HG03280 (cell line): ENCODE measurements around the gene TNS4.

Experiments used
- ATAC-seq: cut with Tn5 transposase; IDR thresholded peaks from one replicate; pipeline ENCODE4 v1.9.1; 2021; ENCODE audit warnings: mild to moderate bottlenecking, moderate library complexity; ENCODE audit not compliant: unreplicated experiment

Gene TNS4

DNA sequence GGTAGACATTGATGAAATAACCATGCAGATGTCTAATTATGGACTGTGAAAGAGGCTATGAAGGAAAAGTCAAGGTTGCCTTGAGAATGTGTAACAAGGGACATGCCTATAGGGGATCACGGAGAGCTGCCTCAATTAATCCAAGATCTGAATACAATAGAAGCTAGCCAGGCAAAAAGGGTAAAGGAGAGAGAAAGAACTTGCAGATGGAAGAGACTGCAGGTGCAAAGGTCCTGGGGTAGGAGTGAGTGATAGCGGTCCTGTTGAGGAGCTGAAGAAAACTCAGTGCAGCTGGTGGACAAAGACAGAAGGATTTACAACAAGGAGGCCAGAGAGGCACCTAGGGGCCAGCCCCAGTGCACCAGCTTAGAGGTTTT lies 15.9 kb upstream of the TNS4 start:
- ATAC-seq = no peak

DNA sequence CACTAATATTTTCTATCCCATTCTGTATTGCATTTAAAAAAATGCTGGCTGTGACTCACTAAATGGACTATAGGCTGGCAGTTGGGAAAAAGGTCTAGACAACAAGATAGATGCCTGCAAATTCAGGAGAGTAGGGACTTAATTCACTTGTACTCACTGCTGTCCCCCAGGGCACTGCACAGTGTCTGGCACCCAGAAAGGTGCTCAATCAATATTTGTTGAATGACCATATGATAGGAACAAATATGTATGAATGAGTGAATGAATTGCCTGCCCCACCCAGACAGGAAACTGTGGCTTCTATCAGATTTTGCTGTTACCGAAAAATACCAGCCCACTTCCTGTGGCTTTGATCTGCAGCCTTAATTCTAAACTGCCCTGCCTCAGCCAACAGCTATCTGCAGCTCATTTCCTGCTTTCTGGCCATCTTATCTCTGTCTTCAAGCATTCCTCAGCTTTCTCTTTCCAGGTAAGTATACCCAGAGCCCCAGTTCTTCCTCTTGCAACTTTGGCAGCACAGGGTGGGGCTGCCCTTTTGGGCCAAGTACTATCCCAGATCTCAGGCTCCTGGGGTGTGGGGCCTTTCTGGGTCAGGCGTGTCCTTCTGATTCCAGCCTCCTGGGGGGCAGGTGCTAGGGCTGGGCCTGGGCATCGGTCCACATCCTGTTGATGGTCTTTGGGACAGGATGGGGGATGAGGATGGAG lies 15.3 kb upstream of the TNS4 start:
- ATAC-seq = no peak

DNA sequence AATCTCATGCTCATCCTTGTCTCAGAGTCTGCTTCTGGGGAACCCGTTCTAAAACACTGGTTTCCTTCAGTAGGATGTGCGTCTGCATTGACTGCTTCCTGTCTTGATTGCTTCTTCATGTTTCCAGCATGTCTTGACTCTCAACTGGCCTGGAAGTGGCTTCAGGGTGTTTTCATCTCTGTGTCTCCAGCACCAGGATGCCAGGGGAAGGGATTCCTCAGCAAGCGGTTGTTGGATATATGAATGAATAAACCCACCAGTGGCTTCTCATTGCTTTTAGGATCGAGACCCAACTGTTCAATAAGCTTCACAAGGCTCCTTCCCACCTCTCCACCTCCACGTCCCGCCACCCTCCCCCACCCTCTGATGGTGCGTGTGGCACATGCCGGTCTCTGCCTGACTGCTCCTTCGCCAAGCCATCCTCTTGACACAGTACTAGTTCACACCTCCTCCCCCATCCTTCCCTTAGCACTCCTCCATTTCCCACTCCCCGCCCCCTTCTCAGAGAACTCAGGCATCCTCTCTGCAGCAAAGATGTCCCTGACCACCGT lies 14.1 kb upstream of the TNS4 start:
- ATAC-seq = no peak

DNA sequence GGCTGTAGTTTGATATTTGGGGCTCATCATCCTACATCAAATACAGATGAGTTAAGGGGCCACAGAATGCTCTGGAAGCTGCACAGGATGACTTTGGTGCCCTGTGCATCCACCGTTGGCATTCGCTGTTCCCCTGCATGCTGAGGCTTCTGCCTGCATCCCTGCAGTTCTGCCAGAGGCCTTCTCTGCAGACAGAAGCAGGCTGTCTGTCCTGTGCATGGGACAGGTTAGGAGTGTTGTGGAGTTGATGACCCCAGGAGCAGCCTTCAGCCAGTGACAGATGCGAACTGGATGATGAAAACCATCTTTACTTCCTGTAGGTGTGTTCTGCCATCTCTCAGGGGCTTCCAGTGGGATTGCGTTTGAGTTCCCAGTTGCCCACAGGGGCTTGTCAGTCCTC lies 13.6 kb upstream of the TNS4 start:
- no peak for ATAC-seq

DNA sequence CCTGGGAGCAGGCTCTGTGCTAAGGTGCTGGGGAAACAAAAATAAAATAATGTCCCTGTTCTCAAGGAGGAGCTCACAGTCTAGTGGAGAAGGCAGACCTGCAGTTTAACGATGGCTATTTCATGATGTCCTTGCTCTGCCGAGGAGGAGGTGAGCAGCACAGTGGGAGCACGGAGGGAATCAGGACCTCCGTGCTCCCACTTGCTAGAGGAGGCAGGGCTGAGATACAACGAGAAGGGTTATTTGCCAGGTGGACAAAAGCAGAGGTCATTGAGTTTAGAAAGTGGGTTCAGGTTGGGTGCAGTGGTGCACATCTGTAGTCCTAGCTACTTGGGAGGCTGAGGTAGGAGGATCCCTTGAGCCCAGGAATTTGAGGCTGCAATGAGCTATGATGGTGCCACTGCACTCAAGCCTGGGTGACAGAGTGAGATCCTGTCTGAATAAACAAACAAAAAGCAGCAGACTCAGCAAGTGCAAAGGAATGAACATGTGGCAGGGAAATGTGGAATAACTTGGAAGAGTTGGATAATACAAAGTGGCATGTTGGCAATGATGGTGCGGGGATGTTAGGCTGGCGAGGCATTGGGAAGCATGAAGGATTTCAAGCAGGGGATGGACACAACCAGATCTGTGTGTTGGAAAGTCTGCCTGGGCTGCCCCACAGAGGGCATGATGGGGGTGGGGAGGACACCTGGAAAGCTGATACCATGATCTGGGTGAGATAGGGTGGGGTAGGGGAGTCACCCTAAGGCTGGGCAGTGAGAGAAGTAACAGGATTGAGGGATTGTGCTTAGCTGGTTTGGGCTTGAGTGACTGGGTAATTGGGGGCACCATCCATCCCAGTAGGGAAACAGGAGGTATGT lies 12.8 kb upstream of the TNS4 start:
- no peak for ATAC-seq

DNA sequence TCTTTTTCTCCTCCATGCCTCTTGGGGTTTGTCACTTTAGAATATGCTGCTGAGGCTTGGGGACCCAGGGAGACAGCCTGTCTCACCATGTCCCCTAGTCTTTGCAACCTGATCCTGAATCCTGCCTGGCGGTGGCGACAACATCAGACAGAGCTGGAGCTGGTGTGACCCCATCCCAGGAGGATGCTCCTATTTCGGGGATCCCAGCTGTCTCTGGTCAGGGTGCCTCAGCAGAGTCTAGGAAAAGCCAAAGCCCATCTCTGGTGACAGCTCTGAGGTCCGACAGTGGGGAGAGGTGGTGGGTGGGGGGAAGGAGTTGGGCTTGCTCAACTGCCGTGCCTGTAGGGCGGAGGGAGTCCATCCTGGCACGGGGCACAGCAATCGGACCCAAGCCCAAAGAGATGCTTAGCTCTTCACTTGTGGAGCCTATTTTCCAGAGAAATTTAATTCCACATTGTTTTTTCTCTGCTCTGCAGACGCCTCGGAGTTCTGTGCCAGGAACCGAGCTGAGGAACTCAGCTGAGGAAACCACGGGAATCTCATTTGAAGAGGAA lies 10.3 kb upstream of the TNS4 start:
- ATAC-seq = no peak

DNA sequence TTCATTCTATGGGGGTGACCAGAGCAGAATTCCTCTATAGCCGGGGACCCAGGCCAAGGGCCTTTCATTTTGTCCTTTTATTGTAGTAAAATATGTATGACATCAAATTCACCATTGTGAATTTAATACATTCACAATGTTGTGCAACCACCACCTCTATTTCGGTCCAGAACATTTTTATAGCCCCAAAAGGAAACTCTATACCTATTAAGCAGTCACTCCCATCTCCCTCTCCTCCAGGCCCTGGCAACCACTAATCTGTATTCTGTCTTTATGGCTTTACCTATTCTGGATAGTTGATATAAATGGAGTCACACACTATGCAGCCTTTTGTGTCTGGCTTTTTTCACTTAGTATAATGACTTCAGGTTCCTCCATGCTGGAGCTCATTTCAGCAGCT lies 9.7 kb upstream of the TNS4 start:
- ATAC-seq = no peak

DNA sequence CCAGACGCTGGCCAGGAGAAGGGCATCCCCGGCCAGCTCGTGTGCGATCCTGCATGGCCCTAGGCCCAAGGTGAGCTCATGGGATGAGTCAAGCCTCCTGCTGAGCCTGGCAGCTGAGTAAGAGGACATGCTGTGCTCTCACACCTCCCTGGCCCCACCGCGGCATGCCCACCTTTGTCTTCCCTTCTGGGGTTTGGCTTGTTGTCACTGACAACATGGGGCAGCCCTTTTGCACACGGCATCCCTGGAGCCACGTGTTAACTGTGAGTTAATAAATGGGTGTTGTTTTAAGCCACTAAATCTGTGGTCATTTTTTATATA lies 8.9 kb upstream of the TNS4 start:
- ATAC-seq = no peak

DNA sequence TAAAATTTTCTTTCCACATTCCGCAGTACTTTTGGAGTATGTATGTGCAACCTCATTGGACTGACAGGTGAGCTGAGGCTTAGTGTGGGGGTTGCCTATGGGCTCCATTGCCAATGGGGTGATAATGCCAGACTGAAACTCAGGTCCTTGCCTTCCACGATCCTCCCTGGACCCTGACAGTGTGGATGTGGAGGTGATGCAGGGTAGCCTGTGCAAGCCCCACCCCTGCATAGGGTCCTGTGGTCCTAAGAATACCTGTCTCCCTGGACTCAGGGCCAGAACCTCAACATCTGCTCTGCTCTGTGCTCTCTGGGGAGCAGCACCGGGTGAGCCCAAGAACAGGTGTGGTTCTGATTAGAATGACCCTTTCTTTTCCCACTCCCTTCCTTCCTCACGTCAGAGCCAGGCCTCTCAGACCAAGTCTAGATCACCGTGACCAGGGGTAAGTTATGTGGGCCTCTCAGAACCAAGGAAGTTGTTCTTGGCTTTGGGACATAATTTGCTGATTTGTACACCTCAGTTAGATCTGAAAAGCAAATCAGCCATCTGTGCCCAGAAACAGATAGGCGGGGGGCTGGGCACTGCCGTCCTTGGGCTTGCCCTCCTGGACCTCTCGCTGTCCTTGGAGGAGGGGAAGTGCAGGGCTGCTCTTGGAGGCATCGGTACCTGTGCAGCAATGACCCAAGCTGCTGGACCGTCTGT lies 8.4 kb upstream of the TNS4 start:
- ATAC-seq = no peak

DNA sequence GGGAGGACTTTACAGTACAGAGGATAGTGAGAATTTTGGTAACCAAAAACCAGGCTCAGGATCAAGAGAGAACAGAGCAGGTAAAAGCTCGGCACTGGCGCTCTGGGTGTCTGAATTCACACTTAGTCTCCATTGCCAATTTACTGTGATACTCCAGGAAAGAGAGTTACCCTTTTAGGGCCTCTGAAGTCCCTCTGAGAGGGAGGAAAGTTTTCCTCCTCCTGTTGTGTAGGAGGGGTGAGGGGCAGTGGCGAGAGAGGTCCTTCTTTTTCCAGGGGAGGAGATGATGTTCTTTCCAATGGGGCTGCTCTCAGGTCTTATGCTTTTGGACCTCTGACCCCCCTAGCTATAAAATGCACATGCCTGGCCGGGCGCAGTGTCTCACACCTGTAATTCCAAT lies 5.4 kb upstream of the TNS4 start:
- no peak for ATAC-seq

DNA sequence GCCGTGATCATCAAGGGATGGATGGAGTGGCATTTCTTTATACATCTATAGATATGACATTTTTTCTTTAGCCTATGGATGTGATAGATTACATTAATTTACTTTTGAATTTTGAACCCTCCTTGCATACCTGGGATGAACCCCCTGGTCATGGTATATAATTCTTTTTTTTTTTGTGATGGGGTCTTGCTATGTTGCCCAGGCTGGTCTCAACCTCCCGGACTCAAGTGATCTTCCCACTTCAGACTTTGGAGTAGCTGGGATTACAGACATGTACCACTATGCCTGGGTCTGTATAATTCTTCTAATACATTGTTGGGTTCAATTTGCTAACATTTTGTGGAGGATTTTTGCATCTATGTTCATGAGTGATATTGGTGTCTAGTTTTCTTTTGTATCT lies 1.7 kb upstream of the TNS4 start:
- ATAC-seq = no peak

DNA sequence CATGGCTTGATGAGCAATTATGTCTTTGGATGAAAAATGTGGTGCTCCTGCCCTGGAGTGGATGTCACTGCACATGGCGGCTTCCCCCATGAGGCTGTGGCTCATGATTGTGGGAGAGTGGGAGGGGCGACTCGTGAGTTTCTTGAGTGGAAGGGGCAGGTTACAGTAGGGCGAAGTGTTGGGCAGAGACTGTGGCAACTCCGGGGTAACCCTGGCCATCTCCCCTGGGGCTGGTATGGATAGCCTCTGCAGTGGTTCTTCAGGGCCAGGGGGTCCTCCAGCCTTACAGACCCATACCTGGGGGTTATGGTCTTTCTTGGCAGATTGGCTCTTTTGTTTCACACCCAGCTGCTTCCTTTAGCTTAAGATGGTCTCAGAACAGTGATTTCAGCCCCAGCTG lies 1.3 kb upstream of the TNS4 start:
- no peak for ATAC-seq

DNA sequence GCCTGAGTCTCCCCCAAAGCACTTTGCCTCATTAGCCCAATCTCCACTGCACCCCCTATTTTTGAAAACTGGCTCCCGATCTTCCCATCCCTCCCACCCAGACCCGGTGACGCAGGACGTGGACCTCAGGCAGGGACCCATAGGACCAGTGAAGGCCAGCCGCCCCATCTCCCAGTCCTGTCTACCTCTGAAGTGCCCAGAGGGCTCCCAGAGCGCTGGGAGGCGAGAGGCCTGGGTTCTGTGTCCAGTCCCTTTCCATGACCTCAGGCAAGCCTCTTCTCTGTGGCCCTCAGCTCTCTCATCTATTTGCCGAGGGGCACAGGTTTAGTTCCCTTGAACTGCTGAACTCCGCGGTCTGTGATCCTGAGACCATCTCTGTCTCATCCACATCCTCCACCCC lies 714 bp downstream of the TNS4 start:
- no peak for ATAC-seq

DNA sequence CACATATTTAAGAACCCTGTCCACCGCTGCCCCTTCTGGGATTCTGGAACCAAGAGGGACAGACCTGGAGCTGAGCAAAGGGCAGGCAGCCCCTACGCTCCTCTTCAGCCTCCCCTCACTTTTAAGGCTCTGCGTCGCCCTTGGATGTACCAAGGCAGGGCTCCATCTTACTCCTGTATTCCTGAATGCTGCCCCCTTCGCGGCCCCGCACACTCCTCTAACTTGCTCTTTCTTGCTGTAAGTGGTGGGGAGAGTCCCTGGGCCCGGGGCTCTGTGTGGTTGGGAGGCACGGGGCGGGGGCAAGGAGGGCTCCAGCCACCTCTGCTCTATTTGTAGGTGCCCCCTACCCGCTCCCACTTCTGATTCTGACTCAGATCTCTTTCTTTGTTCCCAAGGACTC lies 1.2 kb downstream of the TNS4 start:
- no peak for ATAC-seq

DNA sequence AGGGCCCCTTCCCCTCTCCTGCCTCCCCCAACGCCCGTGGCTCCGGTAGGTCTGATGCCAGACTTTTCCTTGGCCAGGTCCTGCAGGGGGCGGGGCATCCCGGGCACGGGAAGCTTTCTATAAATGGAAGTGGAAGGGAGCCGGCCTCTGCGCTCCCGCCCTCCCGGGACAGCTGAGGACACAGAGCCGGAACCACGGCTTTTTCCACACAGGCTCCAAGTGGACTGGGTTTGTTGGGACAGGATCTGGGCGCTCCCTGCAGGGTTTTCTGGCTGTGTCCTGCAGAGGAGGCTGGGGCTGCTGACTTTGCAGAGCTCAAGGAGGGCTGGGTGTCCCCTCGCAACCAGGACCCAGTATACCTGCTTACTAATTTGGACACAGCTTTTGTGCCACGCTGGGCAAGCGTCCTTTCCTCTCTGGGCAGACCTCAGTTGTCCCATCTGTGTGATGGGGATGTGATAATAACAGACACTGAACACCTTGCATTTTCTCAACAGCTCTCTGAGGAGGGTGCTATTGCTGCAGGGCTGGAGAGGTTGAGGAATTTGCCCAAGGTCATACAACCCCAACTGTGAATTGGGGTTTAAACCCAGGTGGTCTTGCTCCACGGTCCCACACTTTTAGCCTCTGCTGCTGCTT lies 1.8 kb downstream of the TNS4 start:
- no peak for ATAC-seq

DNA sequence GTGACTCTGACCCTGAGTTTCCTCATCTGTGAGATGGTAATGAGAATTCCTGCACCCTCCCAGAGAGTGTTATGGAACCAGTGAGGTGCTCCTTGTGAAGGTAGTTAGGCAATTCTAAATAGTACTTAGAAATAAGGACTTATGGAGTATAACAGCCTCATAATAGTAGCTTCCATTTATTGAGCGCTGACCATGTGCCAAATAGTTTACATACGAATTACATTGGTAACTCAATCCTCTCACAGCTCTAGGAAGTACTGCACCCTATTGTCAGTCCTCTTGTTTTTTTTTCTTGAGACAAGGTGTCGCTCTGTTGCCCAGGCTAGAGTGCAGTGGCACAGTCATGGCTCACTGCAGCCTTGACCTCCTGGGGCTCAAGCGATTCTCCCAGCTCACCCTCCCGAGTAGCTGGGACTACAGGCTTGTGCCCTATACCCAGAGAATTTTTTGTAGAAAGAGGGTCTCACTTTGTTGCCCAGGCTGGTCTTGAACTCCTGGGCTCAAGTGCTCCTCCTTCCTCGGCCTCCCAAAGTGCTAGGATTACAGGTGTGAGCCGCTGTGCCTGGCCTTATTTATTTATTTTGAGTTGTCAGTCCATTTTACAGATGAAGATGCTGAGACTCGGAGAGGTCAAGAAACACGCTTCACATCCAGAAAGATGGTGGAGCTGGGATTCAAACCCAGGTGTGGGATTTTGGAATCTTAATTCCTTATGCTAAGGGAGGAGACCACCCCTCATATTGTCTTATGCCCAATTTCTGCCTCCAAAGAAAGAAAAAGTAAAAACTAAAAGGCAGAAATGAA lies 2.9 kb downstream of the TNS4 start:
- ATAC-seq = no peak

DNA sequence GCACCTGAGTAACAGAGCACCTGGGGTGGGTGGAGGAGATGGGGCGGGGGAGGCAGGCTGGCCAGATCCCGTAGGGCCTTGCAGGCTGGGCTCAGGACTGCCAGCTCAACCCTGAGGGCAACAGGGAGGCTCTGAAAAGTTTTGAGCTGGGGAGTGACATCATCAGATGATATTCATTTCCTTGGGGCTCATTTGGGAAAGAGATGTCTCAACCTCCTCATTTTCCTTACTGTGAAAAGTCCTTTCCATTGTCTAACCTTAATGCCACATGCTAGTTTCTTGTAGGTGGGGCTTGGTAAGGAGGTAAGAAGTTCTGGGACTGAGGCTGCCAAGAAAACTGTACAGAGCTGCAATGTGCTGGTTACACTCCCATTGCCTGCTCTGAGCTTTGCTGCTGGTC lies 3.7 kb downstream of the TNS4 start:
- ATAC-seq = no peak

DNA sequence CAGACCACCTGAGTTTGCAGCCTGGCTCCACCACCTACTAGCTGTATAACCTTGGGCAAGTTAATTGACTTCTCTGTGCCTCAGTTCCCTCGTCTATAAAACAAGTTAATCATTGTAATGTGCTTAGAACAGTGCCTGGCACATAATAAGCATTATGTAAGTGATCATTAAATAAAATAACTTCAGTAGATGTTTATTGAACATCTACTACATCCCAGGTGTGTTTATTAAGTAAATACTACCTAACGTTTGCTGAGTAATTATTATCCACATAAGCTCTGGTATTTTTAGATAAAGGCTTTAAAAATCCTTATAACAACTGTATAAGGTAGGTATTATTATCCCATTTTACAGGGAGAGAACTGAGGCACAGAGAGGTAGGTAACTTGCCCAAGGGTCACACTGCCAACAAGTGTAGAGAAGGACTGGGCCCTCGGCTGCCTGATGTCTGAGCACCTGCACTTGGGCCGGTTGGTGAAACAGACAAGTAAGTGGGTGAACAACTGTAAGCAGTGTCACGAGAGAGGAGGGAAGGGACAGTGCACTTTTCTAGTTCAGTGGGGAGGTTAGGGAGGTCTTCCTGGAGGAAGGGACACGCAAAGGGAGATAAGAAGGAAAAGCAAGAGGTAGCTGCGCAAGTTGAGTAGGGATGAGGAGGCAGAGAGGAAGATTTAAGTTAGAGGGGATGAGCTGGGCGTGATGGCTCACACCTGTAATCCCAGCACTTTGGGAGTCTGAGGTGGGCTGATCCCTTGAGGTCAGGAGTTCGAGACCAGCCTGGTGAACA lies 4.6 kb downstream of the TNS4 start:
- no peak for ATAC-seq

DNA sequence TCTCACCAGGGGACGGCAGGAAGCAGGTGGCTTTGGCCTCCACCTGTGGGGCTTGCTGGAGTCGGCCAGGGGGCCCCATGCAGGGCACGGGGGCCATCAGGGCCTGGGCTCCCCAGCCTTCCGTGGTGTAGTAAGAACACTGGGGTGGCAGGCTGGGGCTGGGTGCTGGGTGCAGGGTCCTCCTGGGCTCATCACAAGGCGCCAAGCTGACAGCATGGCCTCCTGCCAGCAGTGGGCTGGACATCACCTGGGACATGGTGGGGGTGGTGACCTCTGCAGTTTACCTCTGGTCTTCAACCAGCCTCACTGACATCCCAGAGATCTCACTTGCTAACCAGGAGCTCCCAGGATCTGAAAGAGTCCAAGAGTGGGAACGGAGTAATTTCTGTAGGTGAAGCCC lies 5.3 kb downstream of the TNS4 start:
- no peak for ATAC-seq
